Cortex of kidney (tissue), 1 donor: ENCODE results near the gene BAG2.

Experiments
- DNase-seq: peaks from one replicate; lab custom pipeline; 2025; lab: John Stamatoyannopoulos, UW

The BAG2 gene

GRCh38 chr6:57174511-57174907, 2.4 kb downstream of the BAG2 start:
- no peak for DNase-seq

GRCh38 chr6:57177545-57178265, 5.6 kb downstream of the BAG2 start:
- DNase-seq: no peak

- DNase-seq: no peak
Measured at GRCh38 chr6:57180596-57180995, 8.5 kb downstream of the BAG2 start.

DNA sequence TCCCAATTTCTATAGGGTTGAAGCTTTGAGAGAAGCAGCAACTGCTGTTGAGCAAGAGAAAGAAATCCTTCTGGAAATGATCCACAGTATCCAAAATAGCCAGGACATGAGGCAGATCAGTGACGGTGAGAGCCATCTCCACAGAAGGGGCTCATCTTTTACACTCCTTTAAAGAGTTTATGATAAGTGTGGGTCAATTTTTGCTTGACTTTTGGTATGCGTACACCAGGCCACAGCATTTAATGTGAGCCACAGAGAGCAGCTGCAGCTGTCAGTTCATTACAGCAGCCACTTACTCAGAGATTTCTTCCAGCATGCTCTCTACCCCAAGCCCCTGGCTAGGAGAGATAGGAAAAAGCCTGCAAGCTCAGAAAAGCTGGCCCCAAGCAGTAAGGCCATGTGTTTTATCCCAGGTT, 9.9 kb downstream of the BAG2 start:
- no peak for DNase-seq

DNA sequence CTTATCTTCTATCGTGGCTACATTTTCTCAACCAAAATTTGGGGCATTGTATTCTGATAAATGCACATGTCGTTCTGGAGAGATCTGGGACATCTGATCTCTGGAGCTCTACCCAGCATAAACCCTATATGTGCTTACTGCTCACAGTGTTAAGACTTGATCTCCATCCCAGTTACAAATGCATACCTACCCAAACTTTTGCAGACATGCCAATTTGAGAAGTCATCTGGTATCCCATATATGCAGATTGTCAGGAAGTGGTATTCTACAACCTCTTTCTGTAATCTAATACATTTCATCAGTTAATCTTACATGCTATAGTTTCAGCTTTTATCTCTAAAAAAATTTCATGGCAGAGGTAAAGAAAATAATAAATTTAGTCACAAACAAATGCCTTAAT, 11.2 kb downstream of the BAG2 start:
- no peak for DNase-seq

- no peak for DNase-seq
Measured at GRCh38 chr6:57190140-57190539, 18.0 kb downstream of the BAG2 start.

GRCh38 chr6:57193177-57193576, 21.1 kb downstream of the BAG2 start:
- DNase-seq: no peak

- DNase-seq: no peak
Measured at GRCh38 chr6:57195457-57195856, 23.3 kb downstream of the BAG2 start.

DNA sequence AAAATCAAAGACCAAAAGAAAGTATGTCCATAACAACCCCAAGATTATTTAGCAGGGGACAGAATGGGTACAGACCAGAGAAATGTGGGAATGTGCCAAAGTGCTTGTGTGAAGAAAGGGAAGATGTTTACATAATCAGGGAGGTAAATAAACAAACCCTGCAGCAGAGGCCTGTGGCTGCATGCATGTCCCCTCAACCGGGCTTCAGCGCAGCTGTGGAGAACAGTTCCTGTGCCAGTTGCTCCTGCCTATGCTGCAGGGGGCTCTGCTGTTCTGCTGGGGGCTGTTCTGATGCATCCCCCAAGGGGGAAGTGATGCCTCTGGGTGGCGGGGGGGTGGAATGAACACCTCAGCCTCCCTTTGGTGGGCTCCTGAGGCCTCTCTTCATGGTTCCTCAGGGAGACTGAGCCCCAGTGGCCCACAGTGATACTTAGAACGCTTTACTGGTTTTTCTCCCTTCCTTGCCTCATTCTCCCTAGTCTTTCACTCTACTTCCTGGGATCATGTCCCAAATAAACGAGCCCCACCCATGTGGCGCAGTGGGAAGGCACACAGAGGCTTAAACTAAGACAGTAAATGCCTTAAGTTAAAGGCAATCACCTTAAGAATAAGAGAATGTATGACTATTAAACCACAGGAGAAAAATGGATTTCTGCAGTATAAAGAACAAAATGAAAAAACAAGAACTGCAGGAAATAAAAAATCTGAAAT, 27.0 kb downstream of the BAG2 start:
- DNase-seq: no peak

DNA sequence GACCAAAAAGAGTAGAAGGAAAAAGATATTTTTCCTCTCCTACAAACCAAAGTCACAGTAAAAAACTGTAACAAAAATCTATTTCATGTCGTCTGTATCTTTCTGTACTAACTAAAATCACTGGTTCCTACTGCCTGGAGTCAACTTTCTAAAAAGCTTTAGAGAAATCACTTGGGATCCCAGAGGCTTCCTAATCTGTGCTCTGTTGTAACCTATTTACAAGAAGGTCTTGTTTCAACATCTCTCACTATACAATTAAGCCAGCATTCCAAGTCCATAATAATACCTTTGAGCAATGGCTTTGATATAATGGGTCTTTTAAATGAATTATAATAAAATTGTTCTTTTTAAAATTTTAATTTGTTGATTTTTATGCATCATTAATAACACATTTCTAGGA, 29.6 kb downstream of the BAG2 start:
- no peak for DNase-seq

GRCh38 chr6:57205550-57206328, 33.6 kb downstream of the BAG2 start:
- DNase-seq: no peak

- no peak for DNase-seq
Measured at GRCh38 chr6:57207141-57207540, 35.0 kb downstream of the BAG2 start.

DNA sequence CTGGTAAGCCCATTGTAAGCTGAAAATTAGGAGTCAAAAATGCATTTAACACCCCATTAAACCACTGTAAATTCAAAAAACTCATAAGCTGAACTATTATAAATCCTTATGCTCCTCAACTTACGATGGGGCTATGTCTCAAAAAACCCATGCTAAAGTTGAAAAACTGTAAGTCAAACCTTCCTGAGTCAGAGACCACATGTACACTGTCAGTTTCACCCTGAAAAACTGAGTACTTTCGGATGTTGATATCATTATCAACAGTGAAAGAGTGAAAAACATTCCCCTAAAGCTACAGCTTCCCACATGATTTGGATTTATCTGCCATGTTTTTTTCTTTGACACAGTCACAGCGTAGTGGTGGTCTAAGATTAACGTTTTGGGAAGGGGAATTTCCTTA, 35.7 kb downstream of the BAG2 start:
- no peak for DNase-seq

- DNase-seq: no peak
Measured at GRCh38 chr6:57209030-57209429, 36.9 kb downstream of the BAG2 start.

DNA sequence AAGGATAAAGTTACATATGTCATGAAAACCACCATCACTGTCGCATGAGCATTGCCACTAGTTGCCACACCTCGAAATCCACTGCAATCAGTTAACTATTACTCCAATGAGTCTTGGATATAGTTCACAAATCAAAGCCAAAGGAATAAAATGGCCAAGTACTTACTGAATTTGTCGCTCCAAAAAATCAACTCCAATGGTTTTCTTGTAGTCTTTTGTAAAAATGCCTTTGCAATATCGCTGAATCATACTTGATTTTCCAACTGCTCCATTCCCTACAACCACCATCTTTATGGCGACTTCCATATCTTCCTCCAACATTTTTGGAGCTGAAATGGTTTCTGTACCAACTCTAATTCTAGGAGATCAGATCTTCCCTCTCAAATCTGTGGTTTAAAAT, 37.9 kb downstream of the BAG2 start:
- no peak for DNase-seq

- no peak for DNase-seq
Measured at GRCh38 chr6:57215260-57215659, 43.1 kb downstream of the BAG2 start.

DNA sequence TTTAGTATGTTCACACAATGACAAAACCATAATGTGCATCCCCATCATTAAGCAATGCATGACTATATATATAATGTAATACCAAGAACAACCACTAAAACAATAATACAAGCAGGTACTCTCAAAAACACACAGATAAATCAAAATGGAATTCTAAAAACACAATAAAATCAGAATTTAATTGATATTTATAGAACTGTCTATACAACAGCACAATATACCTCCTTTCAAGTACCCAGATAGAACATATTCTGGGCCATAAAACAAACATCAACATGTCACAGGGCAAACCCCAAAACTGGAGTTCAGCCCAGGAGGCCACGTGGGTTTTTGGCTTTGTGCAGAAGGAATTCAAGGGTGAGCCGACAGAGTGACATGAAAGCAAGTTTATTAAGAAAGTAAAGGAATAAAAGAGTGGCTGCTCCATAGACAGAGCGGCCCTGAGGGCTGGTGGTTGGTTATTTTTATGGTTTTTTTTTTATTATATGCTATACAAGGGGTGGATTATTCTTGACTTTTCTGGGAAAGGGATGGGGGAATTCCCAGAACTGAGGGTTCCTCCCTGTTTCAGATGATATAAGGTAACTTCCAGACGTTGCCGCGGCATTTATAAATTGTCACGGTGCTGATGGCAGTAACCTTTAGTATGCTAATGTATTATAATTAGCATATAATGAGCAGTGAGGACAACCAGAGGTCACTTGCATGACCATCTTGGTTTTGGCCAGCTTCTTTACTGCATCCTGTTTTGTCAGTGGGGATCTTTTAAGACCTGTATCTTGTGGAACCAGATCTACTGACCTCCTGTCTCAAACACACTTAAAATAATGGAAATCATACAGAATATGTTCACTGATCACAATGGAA, 44.3 kb downstream of the BAG2 start:
- DNase-seq: no peak

GRCh38 chr6:57217270-57217669, 45.1 kb downstream of the BAG2 start:
- no peak for DNase-seq

GRCh38 chr6:57220083-57220703, 48.1 kb downstream of the BAG2 start:
- DNase-seq: no peak

DNA sequence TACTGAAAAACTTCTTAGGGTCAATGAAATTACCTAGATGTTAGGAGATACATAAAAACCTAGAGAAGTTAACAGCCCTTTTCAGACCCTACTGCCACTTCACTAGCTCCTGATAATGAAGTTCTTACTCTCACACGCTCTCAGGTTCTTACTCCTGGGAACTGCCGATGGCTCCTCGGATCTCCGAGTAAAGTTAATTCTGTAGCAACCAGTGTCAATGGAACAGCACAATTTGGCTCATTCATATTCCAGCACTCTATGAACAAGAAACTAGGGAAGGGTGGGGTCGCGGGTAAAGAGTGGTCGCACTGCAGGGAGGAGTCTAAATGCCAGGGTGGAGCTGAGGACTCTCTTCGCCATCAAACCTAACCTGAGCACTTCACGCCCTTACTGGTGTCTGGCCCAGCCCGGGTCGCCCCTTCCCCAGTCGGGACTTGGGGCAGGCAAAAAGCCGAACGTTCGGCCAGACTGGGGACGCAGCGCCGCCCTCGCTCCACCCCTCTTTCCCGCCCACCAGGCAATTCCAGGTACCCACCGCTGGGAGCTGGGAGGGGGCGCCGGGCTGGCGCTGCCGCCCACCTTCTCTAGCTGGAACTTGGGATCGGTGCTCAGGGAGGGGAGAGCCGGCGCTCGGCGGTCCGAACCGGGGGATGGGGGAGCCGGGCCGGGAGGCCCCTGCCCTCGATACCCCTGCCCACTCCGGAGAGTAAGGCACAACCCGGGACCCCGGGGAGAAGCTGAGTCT, 49.2 kb downstream of the BAG2 start:
- DNase-seq: no peak
